MM.1S (cell line): Measurements from ENCODE around the gene DEFB123.

Experiments
- DNase-seq: peaks from one replicate; pipeline ENCODE4 v3.0.0-alpha.2; 2015
- H2AFZ ChIP-seq: fragments of 300-600 bp; sonication (generic); 2 replicates; pipeline ENCODE4 v1.6.0; 2016; ENCODE audit warnings: antibody characterized with exemption, low read length
- H3F3A ChIP-seq: fragments of 300-600 bp; sonication (generic); 2 replicates; pipeline ENCODE4 v1.6.1; 2016; ENCODE audit warnings: mild to moderate bottlenecking, antibody characterized with exemption, low read length, moderate library complexity, mixed read lengths; ENCODE audit not compliant: insufficient read depth
- H3K27ac ChIP-seq: fragments of 300-600 bp; sonication (generic); 2 replicates; pipeline ENCODE4 v1.5.1; 2016; ENCODE audit warnings: mild to moderate bottlenecking, low read length
- H3K27me3 ChIP-seq: fragments of 300-600 bp; sonication (generic); replicated peaks from 2 replicates; pipeline ENCODE4 v1.6.0; 2016; ENCODE audit warnings: low read length; ENCODE audit not compliant: insufficient read depth
- H3K36me3 ChIP-seq: fragments of 300-600 bp; sonication (generic); replicated peaks from 2 replicates; pipeline ENCODE4 v1.6.1; 2016; ENCODE audit warnings: mild to moderate bottlenecking, low read length, mixed read lengths; ENCODE audit not compliant: insufficient read depth
- H3K4me1 ChIP-seq: fragments of 300-600 bp; sonication (generic); 2 replicates; pipeline ENCODE4 v1.6.1; 2016; ENCODE audit warnings: low read length, mixed read lengths
- H3K4me2 ChIP-seq: fragments of 300-600 bp; sonication (generic); 2 replicates; pipeline ENCODE4 v1.6.0; 2016; ENCODE audit warnings: low read depth, low read length
- H3K4me3 ChIP-seq: fragments of 300-600 bp; sonication (generic); 2 replicates; pipeline ENCODE4 v1.5.1; 2016; ENCODE audit warnings: low read length, mixed read lengths
- H3K79me2 ChIP-seq: fragments of 300-600 bp; sonication (generic); 2 replicates; pipeline ENCODE4 v1.6.1; 2016; ENCODE audit warnings: mixed run types, low read length, mixed read lengths
- H3K9ac ChIP-seq: fragments of 300-600 bp; sonication (generic); 2 replicates; pipeline ENCODE4 v1.6.1; 2016; ENCODE audit warnings: low read length, mixed read lengths
- H3K9me2 ChIP-seq: fragments of 300-600 bp; sonication (generic); replicated peaks from 2 replicates; pipeline ENCODE4 v1.6.1; 2016; ENCODE audit warnings: mild to moderate bottlenecking, low read length, mixed read lengths; ENCODE audit not compliant: insufficient read depth
- H3K9me3 ChIP-seq: fragments of 300-600 bp; sonication (generic); replicated peaks from 2 replicates; pipeline ENCODE4 v1.6.1; 2016; ENCODE audit warnings: mild to moderate bottlenecking, low read length, mixed read lengths; ENCODE audit not compliant: insufficient read depth
- H4K20me1 ChIP-seq: fragments of 300-600 bp; sonication (generic); 2 replicates; pipeline ENCODE4 v1.6.1; 2016; ENCODE audit warnings: mild to moderate bottlenecking, low read length, moderate library complexity, mixed read lengths; ENCODE audit not compliant: insufficient read depth
- EZH2 ChIP-seq: fragments of 300-600 bp; sonication (generic); optimal IDR thresholded peaks from 2 replicates; pipeline ENCODE3; 2017; ENCODE audit warnings: low read depth, mild to moderate bottlenecking, antibody characterized with exemption, low read length, mixed read lengths
- EZH2phosphoT487 ChIP-seq: fragments of 300-600 bp; sonication (generic); IDR thresholded peaks from 2 replicates; pipeline ENCODE4 v1.6.1; 2018; ENCODE audit warnings: antibody characterized with exemption, low read length
- TF ChIP-seq, protein P1 (sequence below): fragments of 300-600 bp; sonication (generic); IDR thresholded peaks from 2 replicates; pipeline ENCODE4 v1.5.1; 2016; ENCODE audit warnings: antibody characterized with exemption, low read length, mixed read lengths

The DEFB123 gene

DNA sequence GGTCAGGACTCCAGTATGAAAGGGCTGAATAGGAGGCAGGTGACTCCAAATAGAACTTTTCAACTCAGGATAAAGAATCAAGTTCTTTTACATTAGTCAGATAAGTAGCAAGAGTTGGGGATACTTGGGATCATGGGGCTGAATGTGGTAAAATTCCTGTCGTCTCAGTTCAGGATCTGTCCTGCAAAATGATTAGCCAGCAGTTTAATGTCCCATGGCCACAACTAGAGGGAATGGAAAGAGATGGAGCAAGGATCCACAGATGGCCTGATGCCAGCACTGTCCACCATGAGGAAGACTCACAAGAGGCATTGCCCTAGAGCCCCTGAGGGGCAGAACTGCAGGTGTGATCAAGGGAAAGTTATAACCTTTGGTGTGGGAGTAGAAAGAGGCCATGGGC is 36.5 kb upstream of the DEFB123 start:
- no peak for DNase-seq
- H3K79me2 ChIP-seq: no peaks in the 10 kb centered on the region
- TF ChIP-seq EZH2: no peak
- no peak for TF ChIP-seq EZH2phosphoT487
- TF ChIP-seq, protein P1, sequence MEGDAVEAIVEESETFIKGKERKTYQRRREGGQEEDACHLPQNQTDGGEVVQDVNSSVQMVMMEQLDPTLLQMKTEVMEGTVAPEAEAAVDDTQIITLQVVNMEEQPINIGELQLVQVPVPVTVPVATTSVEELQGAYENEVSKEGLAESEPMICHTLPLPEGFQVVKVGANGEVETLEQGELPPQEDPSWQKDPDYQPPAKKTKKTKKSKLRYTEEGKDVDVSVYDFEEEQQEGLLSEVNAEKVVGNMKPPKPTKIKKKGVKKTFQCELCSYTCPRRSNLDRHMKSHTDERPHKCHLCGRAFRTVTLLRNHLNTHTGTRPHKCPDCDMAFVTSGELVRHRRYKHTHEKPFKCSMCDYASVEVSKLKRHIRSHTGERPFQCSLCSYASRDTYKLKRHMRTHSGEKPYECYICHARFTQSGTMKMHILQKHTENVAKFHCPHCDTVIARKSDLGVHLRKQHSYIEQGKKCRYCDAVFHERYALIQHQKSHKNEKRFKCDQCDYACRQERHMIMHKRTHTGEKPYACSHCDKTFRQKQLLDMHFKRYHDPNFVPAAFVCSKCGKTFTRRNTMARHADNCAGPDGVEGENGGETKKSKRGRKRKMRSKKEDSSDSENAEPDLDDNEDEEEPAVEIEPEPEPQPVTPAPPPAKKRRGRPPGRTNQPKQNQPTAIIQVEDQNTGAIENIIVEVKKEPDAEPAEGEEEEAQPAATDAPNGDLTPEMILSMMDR: no peak
- H3K9me3 ChIP-seq: no peaks in the 10 kb centered on the region
- H2AFZ ChIP-seq: no peak overlapping the region
- H3K27ac ChIP-seq: no peak overlapping the region
- no peak overlapping the region for H3K9ac ChIP-seq
- no peaks in the 10 kb centered on the region for H3K4me1 ChIP-seq
- H3K36me3 ChIP-seq: no peaks in the 10 kb centered on the region
- no peaks in the 10 kb centered on the region for H4K20me1 ChIP-seq
- H3K27me3 ChIP-seq: no peaks in the 10 kb centered on the region
- no peaks in the 10 kb centered on the region for H3K9me2 ChIP-seq
- H3K4me2 ChIP-seq: no peak overlapping the region
- no peak overlapping the region for H3K4me3 ChIP-seq
- H3F3A ChIP-seq: no peaks in the 10 kb centered on the region

GRCh38 chr20:31406115-31406514 is 34.3 kb upstream of the DEFB123 start, which contains the start of gene DEFB121:
TSS of gene DEFB121 (minus strand) at chr20:31406215. CDS start at chr20:31406152, 63 bp downstream.
- no peaks in the 10 kb centered on the region for H3K79me2 ChIP-seq
- H3K4me2 ChIP-seq: no peak within 1 kb of the TSS
- no peaks in the 10 kb centered on the region for H3F3A ChIP-seq
- H3K9ac ChIP-seq: no peak within 1 kb of the TSS
- no peak for TF ChIP-seq EZH2
- TF ChIP-seq EZH2phosphoT487: no peak
- TF ChIP-seq, protein P1: no peak
- H3K4me1 ChIP-seq: no peaks in the 10 kb centered on the region
- H3K36me3 ChIP-seq: no peaks in the 10 kb centered on the region
- H3K27ac ChIP-seq: no peak within 1 kb of the TSS
- no peaks in the 10 kb centered on the region for H4K20me1 ChIP-seq
- no peak within 1 kb of the TSS for H3K4me3 ChIP-seq
- H2AFZ ChIP-seq: no peak within 1 kb of the TSS
- no peaks in the 10 kb centered on the region for H3K27me3 ChIP-seq
- H3K9me2 ChIP-seq: no peaks in the 10 kb centered on the region
- no peaks in the 10 kb centered on the region for H3K9me3 ChIP-seq
- DNase-seq: no peak

- no peaks in the 10 kb centered on the region for H3K9me3 ChIP-seq
- no peaks in the 10 kb centered on the region for H3K36me3 ChIP-seq
- no peak overlapping the region for H3K9ac ChIP-seq
- H3K4me1 ChIP-seq: no peaks in the 10 kb centered on the region
- no peak overlapping the region for H2AFZ ChIP-seq
- no peaks in the 10 kb centered on the region for H4K20me1 ChIP-seq
- no peaks in the 10 kb centered on the region for H3K27me3 ChIP-seq
- H3K27ac ChIP-seq: no peak overlapping the region
- TF ChIP-seq EZH2: no peak
- TF ChIP-seq EZH2phosphoT487: no peak
- DNase-seq: no peak
- no peaks in the 10 kb centered on the region for H3F3A ChIP-seq
- H3K9me2 ChIP-seq: no peaks in the 10 kb centered on the region
- no peak overlapping the region for H3K4me2 ChIP-seq
- no peaks in the 10 kb centered on the region for H3K79me2 ChIP-seq
- no peak overlapping the region for H3K4me3 ChIP-seq
Observed at GRCh38 chr20:31410011-31410410, 30.4 kb upstream of the DEFB123 start.

DNA sequence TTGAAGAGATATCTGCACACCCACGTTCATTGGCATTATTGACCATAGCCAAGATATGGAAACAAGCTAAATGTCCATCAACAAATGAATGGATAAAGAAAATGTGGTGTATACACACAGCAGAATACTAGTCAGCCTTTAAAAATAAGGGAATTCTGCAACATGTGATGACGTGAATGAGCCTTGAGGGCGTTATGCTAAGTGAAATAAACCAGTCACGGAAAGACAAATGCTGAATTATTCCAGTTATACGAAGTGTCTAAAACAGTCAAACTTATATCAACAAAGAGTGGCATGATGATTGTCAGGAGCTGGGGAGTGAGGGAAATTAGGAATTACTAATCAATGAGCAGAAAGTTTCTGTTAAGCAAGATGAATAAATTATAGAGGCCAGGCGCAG is 26.1 kb upstream of the DEFB123 start:
- no peak overlapping the region for H3K4me3 ChIP-seq
- no peaks in the 10 kb centered on the region for H3K36me3 ChIP-seq
- no peak for DNase-seq
- H3K27ac ChIP-seq: no peak overlapping the region
- no peaks in the 10 kb centered on the region for H3K27me3 ChIP-seq
- no peaks in the 10 kb centered on the region for H3K9me2 ChIP-seq
- no peaks in the 10 kb centered on the region for H3F3A ChIP-seq
- H3K9ac ChIP-seq: no peak overlapping the region
- no peak overlapping the region for H3K4me2 ChIP-seq
- H3K4me1 ChIP-seq: no peaks in the 10 kb centered on the region
- no peaks in the 10 kb centered on the region for H4K20me1 ChIP-seq
- H3K9me3 ChIP-seq: no peaks in the 10 kb centered on the region
- H3K79me2 ChIP-seq: no peaks in the 10 kb centered on the region
- H2AFZ ChIP-seq: no peak overlapping the region
- TF ChIP-seq, protein P1: no peak
- TF ChIP-seq EZH2phosphoT487: no peak
- no peak for TF ChIP-seq EZH2
